ENCODE measurements around the gene MYLK.
"Not testable (repeated sequence)": the region's sequence is repeated elsewhere in the genome, so short reads cannot be mapped to it uniquely, and the experiment has no call there.

The MYLK gene

DNA sequence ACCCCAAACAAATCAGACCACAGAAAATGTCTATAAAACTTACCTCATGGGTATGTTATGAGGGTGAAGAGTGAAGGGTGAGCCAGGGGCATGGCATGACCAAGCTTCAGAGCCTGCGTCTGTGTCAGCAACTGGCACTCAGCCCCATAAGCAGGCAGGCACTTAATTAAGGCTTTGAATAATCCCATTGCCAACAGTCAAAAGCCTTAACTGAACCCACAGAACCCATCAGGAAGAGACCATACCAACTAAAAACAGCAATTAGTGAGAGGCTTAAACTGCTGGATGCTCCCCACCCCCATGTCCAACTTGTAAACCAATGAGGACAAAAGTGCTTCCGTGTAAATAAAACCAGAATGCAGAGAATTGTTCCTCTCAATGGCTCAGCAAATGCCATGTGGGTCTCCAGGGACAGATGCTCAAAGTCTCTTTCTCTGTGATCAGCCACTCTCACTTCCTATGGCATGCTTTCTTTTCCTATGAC lies 126.0 kb downstream of the MYLK start:
- H3K27ac ChIP-seq: peak overlapping the region; percentile 23
- DNase-seq (ENCODE audit: low read depth, low spot score): peak; percentile 65

DNA sequence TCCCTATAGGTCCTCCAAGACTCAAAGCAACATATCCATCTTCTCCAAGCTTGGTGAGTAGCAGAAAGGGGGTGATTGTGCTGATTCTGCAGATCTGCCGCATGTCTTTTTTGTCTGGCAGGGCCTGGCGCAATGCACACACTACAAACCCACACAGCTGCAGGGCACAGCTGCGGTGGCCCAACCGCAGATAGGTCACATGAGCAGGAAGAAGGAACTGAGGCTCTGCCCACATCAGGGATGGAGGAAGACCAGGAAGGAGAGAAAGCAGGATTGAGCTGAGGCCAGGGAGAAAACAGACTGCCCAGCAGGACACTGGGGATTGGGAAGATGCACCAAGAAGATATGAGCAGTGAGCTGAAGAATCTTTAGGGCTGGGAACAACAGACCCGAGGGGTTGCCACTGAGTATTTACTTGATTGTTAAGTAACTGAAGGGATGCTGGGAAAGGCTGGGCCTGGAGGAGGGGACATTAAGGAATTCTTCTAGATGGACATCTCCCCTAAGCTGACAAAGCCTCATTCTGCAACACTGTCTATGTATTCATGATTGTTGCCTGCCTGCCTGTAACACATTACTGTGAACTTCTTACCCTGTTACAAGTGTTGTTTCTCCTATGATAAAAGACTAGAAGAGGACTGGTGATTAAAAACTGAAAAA lies 126.7 kb downstream of the MYLK start:
- H3K27ac ChIP-seq: peak overlapping the region; percentile 23
- peak; percentile 50 for DNase-seq (ENCODE audit: low read depth, low spot score)

DNA sequence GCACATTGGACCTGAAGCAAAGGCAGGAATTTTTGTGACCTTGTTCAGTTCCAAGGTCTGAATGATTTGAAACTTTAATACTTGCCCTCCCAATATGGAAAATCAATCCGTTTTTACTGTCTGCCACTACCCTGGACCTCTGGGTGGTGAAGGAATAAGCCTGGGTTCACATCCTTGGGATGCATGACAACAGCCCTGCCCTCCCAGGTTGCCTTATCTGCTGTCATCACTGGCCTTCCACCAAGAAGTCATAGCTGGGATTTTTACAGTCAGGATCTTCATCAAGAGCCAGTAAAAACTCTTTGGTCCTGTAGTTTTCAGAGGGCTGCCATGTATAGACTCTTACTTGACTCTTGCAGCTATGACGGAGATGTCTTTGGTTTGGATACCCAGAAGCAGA lies 128.6 kb downstream of the MYLK start:
- DNase-seq (ENCODE audit: low read depth, low spot score): no peak
- H3K27ac ChIP-seq: no peak overlapping the region

DNA sequence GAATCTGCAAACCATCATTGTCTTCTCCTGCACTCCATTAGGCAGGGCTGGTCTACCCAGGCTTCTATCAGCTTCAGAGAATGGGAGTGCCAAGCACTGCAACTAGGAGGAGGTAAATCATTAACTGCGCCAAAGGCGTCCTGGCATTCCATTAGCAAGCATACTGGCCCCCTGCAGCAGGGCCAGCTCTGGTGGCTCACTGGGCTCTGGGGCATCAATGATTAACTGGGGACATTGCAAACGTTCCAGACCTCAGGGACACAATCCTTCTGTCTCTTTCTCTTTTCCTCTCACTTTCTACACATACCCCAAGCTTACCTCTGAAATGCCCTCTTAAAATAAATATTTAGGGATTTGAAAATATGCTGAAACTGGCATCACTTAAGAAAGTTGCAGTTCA lies 129.0 kb downstream of the MYLK start:
- DNase-seq (ENCODE audit: low read depth, low spot score): no peak
- H3K27ac ChIP-seq: no peak overlapping the region

DNA sequence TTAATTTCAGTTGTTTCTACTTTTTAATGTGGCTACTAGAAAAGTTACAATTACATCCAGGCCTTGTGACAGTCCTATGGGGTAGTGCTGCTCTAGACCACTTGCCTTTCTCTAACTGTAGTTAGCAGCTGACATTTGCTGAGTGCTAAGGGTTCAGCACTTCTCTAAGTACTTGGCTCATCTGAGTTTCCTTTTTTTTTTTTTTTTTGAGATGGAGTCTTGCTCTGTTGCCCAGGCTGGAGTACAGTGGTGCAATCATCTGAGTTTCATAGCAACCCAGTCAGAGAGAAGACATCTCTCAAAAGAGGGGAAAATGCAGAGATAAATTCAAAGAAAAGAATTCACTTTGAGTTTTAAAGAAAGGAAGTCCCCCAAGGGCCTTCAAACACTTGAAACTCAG lies 130.8 kb downstream of the MYLK start:
- DNase-seq (ENCODE audit: low read depth, low spot score): no peak
- no peak overlapping the region for H3K27ac ChIP-seq

DNA sequence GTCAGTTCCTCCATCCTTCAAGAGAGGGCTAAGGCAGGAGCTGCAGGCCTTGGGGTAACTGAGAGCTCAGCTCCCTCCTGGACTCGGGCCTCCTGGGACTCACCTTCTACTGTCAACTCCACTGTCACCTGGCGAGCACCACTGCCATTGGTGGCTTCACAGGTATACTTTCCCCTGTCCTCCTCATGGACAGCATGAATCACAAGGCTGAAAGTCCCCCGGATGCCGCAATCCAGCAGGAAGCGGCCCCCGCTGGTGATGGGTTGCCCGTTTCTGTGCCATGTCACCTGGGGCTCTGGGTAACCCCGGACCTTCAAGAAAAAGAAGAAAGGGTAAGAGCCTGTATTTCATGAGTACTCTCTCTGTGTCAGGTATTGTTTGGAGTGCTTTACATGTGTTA lies 131.9 kb downstream of the MYLK start:
- H3K27ac ChIP-seq: no peak overlapping the region
- DNase-seq (ENCODE audit: low read depth, low spot score): no peak

DNA sequence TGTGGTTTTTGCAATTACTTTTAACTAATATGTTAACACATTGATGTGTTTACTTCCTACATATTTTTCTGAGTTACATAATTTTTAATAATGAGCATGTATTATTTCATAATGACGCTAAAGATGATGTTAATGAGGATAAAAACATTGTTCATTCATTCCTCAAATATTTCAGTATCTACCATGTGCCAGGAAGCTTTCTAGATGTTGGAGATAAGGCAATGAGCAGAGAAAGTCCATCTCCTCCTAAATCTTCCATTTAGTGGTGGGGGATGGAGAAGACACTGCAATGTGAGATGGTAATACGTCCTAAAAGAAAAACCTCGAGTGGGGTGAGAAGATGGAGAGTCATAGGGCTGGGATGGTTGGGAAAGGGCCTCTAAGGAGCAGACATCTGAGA lies 132.7 kb downstream of the MYLK start:
- no peak for DNase-seq (ENCODE audit: low read depth, low spot score)
- H3K27ac ChIP-seq: no peak overlapping the region

DNA sequence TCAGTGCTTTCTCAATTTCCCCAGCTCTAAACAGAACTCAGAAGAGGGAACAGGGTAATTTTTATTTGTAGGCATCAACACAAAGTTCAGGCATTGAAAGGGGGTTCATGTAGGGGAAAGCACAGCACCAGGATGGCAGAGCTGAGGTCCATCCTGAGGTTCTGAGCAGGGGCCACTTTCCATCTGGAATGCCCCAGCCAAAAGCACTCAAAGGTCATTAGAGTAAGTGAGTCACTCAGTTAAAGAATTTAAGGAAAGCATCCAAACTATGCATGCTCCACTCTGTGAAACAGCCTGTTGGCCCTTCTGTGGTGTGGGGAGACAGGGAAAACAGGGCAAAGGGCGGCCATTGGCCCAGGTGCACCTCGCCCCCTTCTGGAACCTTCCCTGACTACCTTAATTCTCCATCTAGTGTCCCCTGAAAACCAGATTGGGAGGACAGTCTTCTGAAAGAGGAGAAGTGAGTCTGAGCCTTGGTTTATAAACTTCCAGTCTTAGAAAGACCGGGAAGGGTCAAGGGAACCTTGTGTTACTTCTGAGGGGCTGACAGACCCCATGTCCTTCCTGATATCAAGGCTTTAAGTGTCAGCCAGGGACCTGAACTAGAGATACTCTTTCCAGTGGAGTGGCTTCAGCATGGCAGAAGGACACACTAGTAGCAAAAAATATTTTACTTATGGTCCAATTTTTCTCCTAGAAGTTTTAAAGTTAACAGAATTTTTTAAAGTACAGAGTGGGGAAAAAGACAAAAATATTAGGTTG lies 133.3 kb downstream of the MYLK start:
- no peak for DNase-seq (ENCODE audit: low read depth, low spot score)
- H3K27ac ChIP-seq: no peak overlapping the region

DNA sequence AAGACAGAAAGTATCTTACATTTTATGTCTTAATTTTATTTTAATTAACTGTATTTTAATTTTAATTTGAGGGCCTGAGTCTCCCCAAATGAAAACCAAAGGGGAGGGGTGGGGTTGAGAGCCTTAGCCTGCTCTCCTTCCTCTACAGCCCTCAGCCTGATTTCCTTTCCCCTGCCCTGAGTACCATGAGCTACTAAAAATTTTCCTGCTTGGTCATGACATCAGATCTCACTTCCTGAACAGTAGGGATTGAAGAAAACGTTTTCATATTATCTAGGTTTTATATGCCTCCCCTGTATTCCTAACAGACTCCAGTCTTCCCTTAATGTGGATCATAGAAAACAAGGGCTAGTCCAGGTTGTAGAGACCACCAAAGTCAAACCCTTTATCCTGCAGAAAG lies 133.9 kb downstream of the MYLK start:
- H3K27ac ChIP-seq: peak overlapping the region; percentile 26
- no peak for DNase-seq (ENCODE audit: low read depth, low spot score)

DNA sequence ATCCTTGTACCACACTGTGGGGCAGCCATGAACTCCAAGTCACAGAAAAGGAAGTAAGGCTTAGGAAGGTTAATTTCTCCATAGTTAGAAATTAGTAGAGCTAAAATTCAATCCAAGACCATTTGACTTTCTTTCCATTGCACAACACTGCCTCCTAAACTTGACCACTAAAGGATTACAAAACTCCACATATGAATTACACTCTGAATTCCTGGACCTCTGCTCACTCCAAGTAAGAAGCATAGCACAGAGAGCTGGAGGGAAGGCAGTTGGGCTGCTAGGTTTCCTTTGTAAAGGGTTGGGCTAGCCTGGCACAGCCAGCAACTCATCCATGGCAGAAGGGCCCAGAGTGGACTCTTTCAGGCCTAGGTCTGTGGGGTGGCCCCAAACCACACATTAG lies 134.4 kb downstream of the MYLK start:
- H3K27ac ChIP-seq: peak overlapping the region; percentile 26
- DNase-seq (ENCODE audit: low read depth, low spot score): no peak

DNA sequence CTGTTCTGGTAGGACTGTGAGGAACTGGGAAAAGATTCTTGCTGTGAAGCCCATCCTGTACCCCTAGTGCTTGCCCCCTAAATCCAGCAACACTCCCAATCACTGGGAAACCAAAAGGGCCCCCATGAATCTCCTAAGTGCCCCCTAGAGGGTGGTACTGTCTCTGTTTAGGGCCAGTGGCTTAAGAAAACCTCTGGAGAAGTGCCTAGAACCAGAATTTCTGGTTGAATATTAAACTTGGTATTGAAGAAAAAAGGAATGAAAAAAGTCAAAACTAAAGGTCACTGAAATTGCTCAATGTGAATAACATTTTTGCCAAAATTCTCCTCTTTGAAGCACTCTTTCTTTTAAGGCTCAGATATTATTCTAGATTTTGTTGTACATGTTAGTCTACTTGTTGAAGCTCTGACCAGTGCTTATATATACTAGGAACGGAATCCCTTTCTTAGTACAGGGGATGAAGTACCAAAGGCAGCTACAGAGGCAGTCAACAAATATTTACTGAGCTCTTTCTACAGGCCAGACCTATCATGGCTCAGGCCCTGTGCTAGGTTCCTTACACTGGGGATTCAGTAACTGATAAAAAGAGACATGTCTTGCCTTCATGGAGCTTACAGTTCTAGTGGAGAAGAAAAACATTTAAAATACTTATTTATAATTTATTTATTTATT lies 138.8 kb downstream of the MYLK start:
- no peak overlapping the region for H3K27ac ChIP-seq
- no peak for DNase-seq (ENCODE audit: low read depth, low spot score)

DNA sequence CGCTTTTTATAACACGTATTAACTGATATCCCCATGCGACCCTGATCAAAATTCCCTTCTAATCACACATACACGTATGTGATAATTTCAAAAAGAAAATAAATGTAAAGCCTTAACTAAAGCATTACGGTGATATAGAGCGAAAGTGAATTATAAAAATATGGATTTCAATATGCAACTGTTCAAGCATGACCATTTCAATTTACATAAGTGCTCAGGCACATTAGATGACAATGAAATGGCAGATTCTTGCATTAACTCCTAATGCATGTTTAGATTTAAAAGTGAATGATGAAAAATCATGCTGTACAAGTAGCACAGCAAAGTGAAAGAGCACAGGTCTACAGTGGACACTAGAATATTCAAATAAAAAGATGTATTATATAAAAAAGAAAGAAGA lies 140.1 kb downstream of the MYLK start:
- H3K27ac ChIP-seq: no peak overlapping the region
- no peak for DNase-seq (ENCODE audit: low read depth, low spot score)

DNA sequence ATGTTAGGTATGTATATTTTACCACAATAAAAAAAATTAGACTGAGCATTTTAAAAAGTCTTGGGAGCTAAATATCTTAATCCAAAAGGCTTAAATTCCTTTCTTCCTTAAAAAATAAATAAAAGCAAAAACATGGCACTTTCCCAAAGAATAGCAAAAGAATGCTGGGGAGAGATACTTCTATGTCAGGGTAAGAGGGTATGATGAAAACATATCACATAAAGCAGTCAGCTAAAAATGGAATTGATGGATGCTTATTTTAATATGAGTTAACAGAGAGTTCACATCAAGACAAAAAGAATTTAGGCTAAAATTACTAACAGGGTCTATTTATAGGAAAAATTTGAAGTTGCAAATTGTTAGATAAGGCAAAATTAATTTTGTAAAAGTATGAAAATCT lies 141.0 kb downstream of the MYLK start:
- DNase-seq (ENCODE audit: low read depth, low spot score): no peak
- no peak overlapping the region for H3K27ac ChIP-seq

DNA sequence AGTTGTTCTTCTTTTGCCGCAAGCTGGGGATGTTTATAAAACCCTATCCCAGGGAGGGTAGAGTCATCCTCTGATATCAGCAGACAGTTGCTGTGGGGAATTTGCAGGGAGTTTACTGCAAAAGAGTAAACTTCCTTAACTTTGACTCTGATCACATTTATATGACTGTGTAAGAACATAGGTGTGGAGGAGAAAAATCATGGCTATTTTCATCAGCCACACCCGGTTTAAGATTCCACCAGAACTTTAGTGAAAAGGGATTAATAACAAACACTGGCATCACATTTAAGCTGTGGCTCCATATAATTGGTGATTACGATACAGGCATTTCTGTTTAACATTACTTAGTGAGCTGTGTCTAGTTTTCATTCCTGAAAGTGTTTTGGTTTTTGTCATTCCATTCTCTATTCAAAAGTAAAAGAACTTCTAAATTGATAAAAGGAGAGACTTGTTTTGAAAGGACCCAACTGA lies 143.1 kb downstream of the MYLK start:
- DNase-seq (ENCODE audit: low read depth, low spot score): no peak
- no peak overlapping the region for H3K27ac ChIP-seq

DNA sequence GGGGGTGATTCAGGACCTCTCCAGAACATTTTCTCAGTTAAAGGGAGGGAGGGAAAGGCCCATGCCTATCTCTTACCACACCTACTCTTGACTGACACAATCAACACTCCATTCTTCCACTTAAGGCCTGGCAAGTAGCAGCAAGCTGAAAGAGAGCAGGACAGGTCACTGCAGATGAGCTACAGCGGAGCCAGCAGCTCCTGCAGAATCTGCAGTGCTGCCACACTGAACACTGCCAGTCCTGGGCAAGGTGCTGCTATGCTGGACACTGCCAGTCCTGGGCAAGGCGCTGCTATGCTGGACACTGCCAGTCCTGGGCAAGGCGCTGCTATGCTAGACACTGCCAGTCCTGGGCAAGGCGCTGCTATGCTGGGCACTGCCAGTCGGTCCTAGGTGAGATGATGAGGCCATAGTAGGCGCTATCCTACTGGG lies 143.7 kb downstream of the MYLK start:
- DNase-seq (ENCODE audit: low read depth, low spot score): peak; percentile 43
- peak overlapping the region; percentile 70 for H3K27ac ChIP-seq

DNA sequence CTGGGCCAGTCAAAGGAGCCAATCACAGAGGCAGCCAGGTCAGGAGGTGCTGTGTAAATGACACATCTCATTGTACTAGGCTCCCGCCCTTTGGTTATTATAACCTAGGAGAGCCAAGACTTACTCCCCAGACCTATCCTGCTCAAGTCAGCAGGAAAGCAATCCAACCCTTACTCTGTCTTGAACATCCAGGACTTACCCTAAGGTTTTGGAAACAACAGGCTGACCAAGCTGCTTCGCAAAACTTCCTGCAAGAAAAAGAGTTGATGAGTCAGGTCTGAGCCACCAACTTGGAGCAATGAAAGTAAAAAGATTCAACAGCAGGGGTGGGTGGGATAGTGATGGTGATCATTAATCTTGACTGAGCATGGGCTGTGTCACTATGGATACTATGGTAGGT lies 144.4 kb downstream of the MYLK start:
- DNase-seq (ENCODE audit: low read depth, low spot score): peak; percentile 41
- peak overlapping the region; percentile 70 for H3K27ac ChIP-seq

DNA sequence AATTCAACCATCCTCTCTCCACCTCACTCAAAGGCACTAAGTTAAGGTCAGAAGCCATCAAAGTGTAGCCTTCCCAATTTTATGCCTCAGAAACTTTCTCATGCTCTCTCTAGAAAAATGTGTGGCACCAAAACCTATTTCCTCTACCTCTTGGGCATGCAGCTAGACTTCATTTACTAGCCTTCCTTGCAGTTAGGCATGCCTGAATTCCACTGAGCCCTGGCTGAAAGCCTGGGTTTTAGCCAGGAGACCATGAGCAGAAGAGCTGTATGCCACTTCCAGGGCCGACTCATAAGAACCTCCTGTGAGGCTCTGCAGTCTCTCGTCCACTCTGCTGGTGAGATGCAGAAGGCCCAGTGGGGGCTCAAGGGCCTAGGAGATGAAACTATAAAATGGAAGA lies 145.0 kb downstream of the MYLK start:
- H3K27ac ChIP-seq: peak overlapping the region; percentile 70
- DNase-seq (ENCODE audit: low read depth, low spot score): no peak

DNA sequence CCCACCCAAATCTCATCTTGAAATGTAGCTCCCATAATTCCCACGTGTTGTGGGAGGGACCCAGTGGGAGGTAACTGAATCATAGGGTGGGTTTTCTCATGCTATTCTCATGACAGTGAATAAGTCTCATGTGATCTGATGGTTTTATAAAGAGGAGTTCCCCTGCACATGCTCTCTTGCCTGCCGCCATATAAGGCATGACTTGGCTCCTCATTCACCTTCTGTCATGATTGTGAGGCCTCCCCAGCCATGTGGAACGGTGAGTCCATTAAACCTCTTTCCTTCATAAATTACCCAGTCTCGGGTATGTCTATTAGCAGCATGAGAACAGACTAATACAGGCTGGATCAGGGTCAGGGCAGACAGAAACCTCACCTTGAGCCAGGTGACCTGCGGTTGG lies 145.6 kb downstream of the MYLK start:
- not testable (repeated sequence) for DNase-seq (ENCODE audit: low read depth, low spot score); H3K27ac ChIP-seq

DNA sequence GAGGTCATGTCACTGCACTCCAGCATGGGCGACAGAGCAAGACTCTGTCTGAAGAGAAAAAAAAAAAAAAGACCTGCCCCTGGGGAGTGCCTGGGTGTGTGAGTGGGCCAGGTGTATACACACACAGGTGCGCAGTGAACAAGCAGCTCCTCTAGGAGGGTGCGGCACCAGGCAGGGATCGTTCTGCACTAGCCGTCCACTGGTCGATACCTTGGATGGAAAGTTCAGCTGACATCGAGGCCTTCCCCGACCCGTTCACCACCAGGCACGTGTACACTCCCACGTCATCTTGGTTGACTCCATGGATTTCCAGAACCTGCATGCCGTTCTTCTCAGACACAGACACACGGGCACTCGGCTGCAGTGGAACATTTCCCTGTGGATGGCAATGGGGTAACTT lies 147.0 kb downstream of the MYLK start:
- H3K27ac ChIP-seq: no peak overlapping the region
- no peak for DNase-seq (ENCODE audit: low read depth, low spot score)

DNA sequence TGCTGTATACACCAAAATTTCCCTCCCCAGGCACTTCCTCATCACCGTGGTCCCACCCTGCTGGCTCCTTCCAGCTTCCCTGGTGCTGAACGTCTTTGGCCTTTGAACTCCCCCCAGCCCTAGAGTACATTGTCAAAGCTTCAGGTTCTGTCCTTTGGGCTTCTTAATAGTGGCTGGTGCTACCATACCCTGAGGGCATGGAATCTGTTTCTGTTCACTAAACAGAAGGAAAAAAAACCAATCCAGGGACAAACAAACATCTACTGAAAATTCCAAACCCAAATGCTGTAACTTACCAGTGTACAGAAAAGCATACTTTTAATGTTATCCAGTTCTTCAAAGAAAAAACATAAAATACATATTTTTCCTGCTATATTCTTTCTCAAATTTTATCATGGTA lies 148.7 kb downstream of the MYLK start:
- no peak overlapping the region for H3K27ac ChIP-seq
- DNase-seq (ENCODE audit: low read depth, low spot score): no peak

DNA sequence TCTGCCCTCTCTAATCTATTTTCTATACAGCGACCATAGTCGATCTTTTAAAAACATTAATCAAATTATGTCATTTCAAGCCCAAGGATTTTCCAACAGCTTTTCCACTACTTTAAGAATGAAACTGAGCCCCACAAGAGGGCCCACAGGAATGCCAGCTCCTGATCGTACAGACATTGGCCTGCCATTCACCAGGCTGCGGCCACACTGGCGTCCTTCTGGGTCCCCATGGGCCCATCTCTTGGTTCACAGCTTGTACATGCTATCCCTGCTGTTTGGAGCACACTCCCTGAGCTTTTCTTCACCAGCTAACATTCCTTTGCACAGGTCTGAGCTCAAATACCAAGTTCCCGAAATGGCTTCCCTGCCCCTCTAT lies 149.6 kb downstream of the MYLK start:
- H3K27ac ChIP-seq: peak overlapping the region; percentile 64
- no peak for DNase-seq (ENCODE audit: low read depth, low spot score)

Data from epithelial cell of prostate (primary cell).